HepG2 (cell line): ENCODE data around the gene ACTRT2. TPM values are rescaled to one million over a fixed set of nuclear protein-coding genes. Genes with fewer than 3 reads are reported as not detected.
A peak's percentile ranks its signal among the peaks of the same experiment; 100 is the strongest.

Source experiments
- ATAC-seq: fragments of 200-7000 bp; cut with Tn5 transposase; 3 replicates; pipeline ENCODE4 v1.9.1; 2020; ENCODE audit warnings: mild to moderate bottlenecking, moderate library complexity
- BruUV-seq: library from RNA; stranded (reverse); fragments of 400-500 nt; replicated peaks from 2 replicates; lab custom pipeline; 2021; lab: Mats Ljungman, UMichigan
- CTCF ChIA-PET: fragments of 300-600 bp; formaldehyde crosslinking; extraction: SDS; loops from one replicate; lab custom pipeline; 2021; ENCODE audit warnings: low total read pairs, inconsistent platforms, low intra/inter-chr PET ratio; lab: Yijun Ruan, JAX
- POLR2A ChIA-PET: fragments of 350-600 bp; sonication (Branson Sonifier 250); formaldehyde crosslinking; loops from one replicate; lab custom pipeline; 2020; ENCODE audit warnings: antibody characterized with exemption, inconsistent platforms; lab: Yijun Ruan, JAX
- DNase-seq: peaks from one replicate; pipeline ENCODE4 v3.0.0-alpha.2; 2015; ENCODE audit warnings: low spot score
- FAIRE-seq: peaks from 3 replicates; lab custom pipeline; 2011; peaks lifted over from hg19 to GRCh38; lab: Jason Lieb, UNC
- H2AFZ ChIP-seq: one replicate; pipeline ENCODE4 v1.6.1; 2011; ENCODE audit warnings: low read length, inconsistent platforms
- H3K27ac ChIP-seq: fragments of 300-600 bp; 3 replicates; pipeline ENCODE4 v1.8.0; 2011; ENCODE audit warnings: mixed run types, mild to moderate bottlenecking, mixed read lengths, low read length, inconsistent platforms; ENCODE audit not compliant: insufficient read depth; ENCODE audit errors: extremely low read length
- H3K27me3 ChIP-seq, 2 experiments: fragments of 200-600 bp in 1 of 2; 2 replicates in 1 of 2; 3 replicates in 1 of 2; pipeline versions ENCODE4 v1.6.0 to v1.8.0; 2011; ENCODE audit warnings: low read length in 2 of 2, mild to moderate bottlenecking in 2 of 2, moderate library complexity in 2 of 2, inconsistent platforms in 1 of 2; ENCODE audit not compliant: insufficient read depth in 2 of 2, control insufficient read depth in 1 of 2
- H3K36me3 ChIP-seq, 2 experiments: fragments of 200-600 bp in 1 of 2; replicated peaks in 1 of 2; 2 replicates in 1 of 2; 3 replicates in 1 of 2; pipeline versions ENCODE4 v1.5.1 to v1.8.0; 2011; ENCODE audit warnings: low read length in 2 of 2, inconsistent platforms in 1 of 2; ENCODE audit not compliant: insufficient read depth in 2 of 2, control insufficient read depth in 1 of 2
- H3K4me1 ChIP-seq: 2 replicates; pipeline ENCODE4 v1.5.1; 2012; ENCODE audit warnings: low read length, inconsistent platforms; ENCODE audit not compliant: insufficient read depth
- H3K4me2 ChIP-seq: 2 replicates; pipeline ENCODE4 v1.6.0; 2011; ENCODE audit warnings: low read depth, low read length, inconsistent platforms
- H3K4me3 ChIP-seq, 3 experiments: fragments of 200-600 bp in 1 of 3; sonication (generic), shearing (Covaris generic) in 1 of 3; replicated peaks in 1 of 3; 2 replicates each; pipeline ENCODE4 v1.5.1; 2011 to 2016; ENCODE audit warnings: low read length in 3 of 3, inconsistent platforms in 2 of 3, low read depth in 2 of 3, mild to moderate bottlenecking in 2 of 3, control low read depth in 1 of 3, mixed read lengths in 1 of 3; ENCODE audit not compliant: insufficient read depth in 1 of 3
- H3K79me2 ChIP-seq: one replicate; pipeline ENCODE4 v1.6.1; 2011; ENCODE audit warnings: low read length, inconsistent platforms; ENCODE audit not compliant: insufficient read depth
- H3K9ac ChIP-seq: 2 replicates; pipeline ENCODE4 v1.6.0; 2011; ENCODE audit warnings: mild to moderate bottlenecking, low read depth, low read length, inconsistent platforms; ENCODE audit not compliant: insufficient read depth
- H3K9me3 ChIP-seq: 2 replicates; pipeline ENCODE4 v1.5.1; 2012; ENCODE audit warnings: mild to moderate bottlenecking, low read length
- H4K20me1 ChIP-seq: 2 replicates; pipeline ENCODE4 v1.6.0; 2011; ENCODE audit warnings: inconsistent platforms, mild to moderate bottlenecking, low read length, moderate library complexity; ENCODE audit not compliant: insufficient read depth
- ARNTL ChIP-seq: sonication (generic); formaldehyde crosslinking; IDR thresholded peaks from 2 replicates; pipeline ENCODE4 v1.4.0; 2020; ENCODE audit warnings: mild to moderate bottlenecking, missing genetic modification reagents
- FOXJ3 ChIP-seq: sonication (generic); formaldehyde crosslinking; IDR thresholded peaks from 2 replicates; pipeline ENCODE4 v1.4.0; 2020; ENCODE audit warnings: missing genetic modification reagents, mild to moderate bottlenecking, borderline replicate concordance
- JUNB ChIP-seq: sonication (generic); formaldehyde crosslinking; IDR thresholded peaks from 2 replicates; pipeline ENCODE4 v1.8.0; 2022; ENCODE audit warnings: missing genetic modification reagents, mild to moderate bottlenecking, borderline replicate concordance
- ZNF768 ChIP-seq: sonication (generic); formaldehyde crosslinking; IDR thresholded peaks from 2 replicates; pipeline ENCODE4 v1.4.0; 2020; ENCODE audit warnings: missing genetic modification reagents
- WGBS: methylation state at CpG from one replicate; pipeline ENCODE4 v1.1.6; 2017; ENCODE audit warnings: low lambda C conversion rate; 5-methylcytosine and 5-hydroxymethylcytosine counted together
- in situ Hi-C: cut with HindIII; loops from 2 replicates; pipeline ENCODE4 v1.10.0; 2017; ENCODE audit warnings: low pct_unique_long_range_greater_than_20kb; ENCODE audit not compliant: extremely low pct_ligation_motif_present
- intact Hi-C: fragments of 100-400 bp; cut with micrococcal nuclease; formaldehyde crosslinking; loops from one replicate; pipeline ENCODE4 v1.10.0; 2022; ENCODE audit not compliant: unreplicated experiment
- polyA plus RNA-seq, 8 experiments: library from polyadenylated mRNA; depleted of rRNA in 3 of 8; stranded (reverse) in 7 of 8; unstranded in 1 of 8; fragments of >200 nt; fragmentation: Illumina TruSeq in 4 of 8; extraction: Trizol in 4 of 8; gene quantifications; 2 replicates each; pipeline versions ENCODE4 v1.2.1 to v1.2.3, GENCODE V29; 2011 to 2016; ENCODE audit warnings: low read depth in 4 of 8, missing spikeins in 1 of 8, mixed read lengths in 1 of 8; ENCODE audit not compliant: insufficient read depth in 1 of 8
- total RNA-seq, 5 experiments: library from RNA; depleted of rRNA; stranded (reverse); fragments of >200 nt; fragmentation: Illumina TruSeq; extraction: Trizol; gene quantifications; 2 replicates each; pipeline ENCODE4 v1.2.3, GENCODE V29; 2016; ENCODE audit warnings: low read depth in 1 of 5
- TF ChIP-seq, protein P1 (sequence below): sonication (generic); formaldehyde crosslinking; IDR thresholded peaks from 2 replicates; pipeline ENCODE4 v1.4.0; 2020; ENCODE audit warnings: missing genetic modification reagents
- TF ChIP-seq, protein P2 (sequence below): IDR thresholded peaks from 2 replicates; pipeline ENCODE4 v1.6.1; 2012; ENCODE audit warnings: low read length, improper control_type of control experiment
- TF ChIP-seq, protein P3 (sequence below): fragments of 450-650 bp; IDR thresholded peaks from 2 replicates; pipeline ENCODE4 v1.6.1; 2016
- TF ChIP-seq, protein P4 (sequence below): sonication (generic); formaldehyde crosslinking; IDR thresholded peaks from 2 replicates; pipeline ENCODE4 v1.4.0; 2020; ENCODE audit warnings: mild to moderate bottlenecking, missing genetic modification reagents, borderline replicate concordance

Gene ACTRT2
- total and polyA plus RNA-seq, 2 of the 13 experiments (the other 11 are each of a cell fraction or from before 2014, with no cell fraction given) = not detected

DNA sequence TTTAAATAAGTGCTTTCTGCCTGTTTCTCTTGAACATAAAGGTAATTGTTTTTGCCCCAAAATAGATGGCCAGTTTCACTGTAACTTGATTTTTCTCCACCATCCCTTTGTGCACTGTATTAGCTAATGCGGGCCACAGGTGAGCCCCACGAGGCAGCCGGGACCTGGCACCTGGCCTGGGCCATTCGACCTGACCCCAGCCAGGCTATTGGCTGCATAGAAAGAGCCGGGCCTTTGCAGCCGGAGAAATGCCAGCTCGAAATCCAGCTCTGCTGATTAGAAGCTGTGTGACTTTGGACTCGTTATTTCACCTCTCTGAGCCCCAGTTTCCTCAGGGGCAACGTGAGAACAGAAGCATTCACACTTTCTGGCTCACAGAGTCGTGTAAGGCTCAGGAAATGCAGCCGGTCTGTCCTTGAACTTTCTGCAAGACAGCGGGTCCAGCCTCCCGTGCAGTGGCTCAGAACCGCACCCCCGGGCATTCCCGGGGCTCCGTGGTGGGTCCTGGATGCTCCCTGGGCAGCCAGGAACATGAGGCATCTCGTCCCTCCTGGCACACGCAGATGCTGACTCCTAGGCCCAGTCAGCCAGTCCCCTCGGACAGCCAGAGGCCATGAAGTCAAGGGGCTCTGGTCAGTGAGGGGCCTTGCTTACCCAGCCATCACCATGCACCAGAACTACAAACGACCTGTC, 37.4 kb upstream of the ACTRT2 start:
- BruUV-seq = no TSS peak
- H3K9ac ChIP-seq = no peak overlapping the region
- H3K4me2 ChIP-seq = no peak overlapping the region
- intact Hi-C loops = no loop called here
- 0 out of 2 replicates have a peak, but pooled peaks have one; percentile 35 for TF ChIP-seq ZNF768 (CRISPR knock-in tag)
- TF ChIP-seq, protein P1, sequence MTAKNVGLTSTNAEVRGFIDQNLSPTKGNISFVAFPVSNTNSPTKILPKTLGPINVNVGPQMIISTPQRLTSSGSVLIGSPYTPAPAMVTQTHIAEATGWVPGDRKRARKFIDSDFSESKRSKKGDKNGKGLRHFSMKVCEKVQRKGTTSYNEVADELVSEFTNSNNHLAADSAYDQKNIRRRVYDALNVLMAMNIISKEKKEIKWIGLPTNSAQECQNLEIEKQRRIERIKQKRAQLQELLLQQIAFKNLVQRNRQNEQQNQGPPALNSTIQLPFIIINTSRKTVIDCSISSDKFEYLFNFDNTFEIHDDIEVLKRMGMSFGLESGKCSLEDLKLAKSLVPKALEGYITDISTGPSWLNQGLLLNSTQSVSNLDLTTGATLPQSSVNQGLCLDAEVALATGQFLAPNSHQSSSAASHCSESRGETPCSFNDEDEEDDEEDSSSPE (CRISPR knock-in tag) = no peak
- no peaks in the 10 kb centered on the region for H3K36me3 ChIP-seq
- in situ Hi-C loops = no loop called here
- H3K27ac ChIP-seq = no peak overlapping the region
- H4K20me1 ChIP-seq = no peaks in the 10 kb centered on the region
- ATAC-seq = no peak
- H2AFZ ChIP-seq = no peak overlapping the region
- WGBS = 17% methylated on average over 11 of the region's 21 CpGs
- no peaks in the 10 kb centered on the region for H3K79me2 ChIP-seq
- no peaks in the 10 kb centered on the region for H3K9me3 ChIP-seq
- FAIRE-seq = no peak
- ChIA-PET POLR2A (no interaction called here), CTCF (no interaction called here)
- H3K4me1 ChIP-seq = no peaks in the 10 kb centered on the region
- no peak for DNase-seq
- H3K27me3 ChIP-seq = peaks cover 7 to 47% of the 10 kb centered on the region in 2 experiments
- no peak overlapping the region for H3K4me3 ChIP-seq

DNA sequence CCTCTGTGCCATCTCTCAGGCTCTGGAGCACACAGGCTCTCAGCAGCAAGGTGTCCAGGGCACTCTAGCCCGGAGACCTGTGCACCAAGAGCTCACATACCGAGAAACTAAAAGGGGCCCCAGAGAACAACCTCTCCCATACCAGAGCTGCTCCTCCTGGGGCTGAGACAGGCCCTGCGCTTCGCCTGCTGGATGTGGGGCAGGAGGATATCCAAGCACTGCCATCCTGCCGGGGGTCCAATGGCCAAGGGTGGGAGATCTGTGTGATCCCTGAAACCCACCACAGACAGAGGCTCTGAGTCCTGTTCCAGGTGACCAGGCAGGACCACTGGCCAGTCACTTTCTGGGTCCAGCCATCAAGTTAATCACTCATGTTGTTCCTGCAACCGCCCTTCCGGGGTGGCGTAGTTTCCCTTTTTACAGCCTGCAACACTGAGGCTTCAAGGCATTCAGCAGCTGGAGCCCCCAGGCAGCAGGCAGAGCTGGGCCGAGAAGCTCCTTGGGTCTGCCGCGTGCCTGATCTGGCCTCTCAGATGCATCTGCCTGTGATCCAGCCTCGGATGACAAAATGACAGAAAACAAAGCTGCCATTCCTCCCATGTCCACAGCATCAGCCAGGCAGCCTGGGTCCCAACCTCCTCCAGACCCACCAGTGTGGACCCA, 36.7 kb upstream of the ACTRT2 start:
- no peak overlapping the region for H2AFZ ChIP-seq
- H3K36me3 ChIP-seq = no peaks in the 10 kb centered on the region
- ChIA-PET CTCF (no interaction called here), POLR2A (no interaction called here)
- ATAC-seq (no peak), DNase-seq (no peak), FAIRE-seq (no peak)
- in situ Hi-C loops (no loop called here), intact Hi-C loops (no loop called here)
- H4K20me1 ChIP-seq = no peaks in the 10 kb centered on the region
- H3K27ac ChIP-seq = no peak overlapping the region
- H3K9ac ChIP-seq = no peak overlapping the region
- no peaks in the 10 kb centered on the region for H3K4me1 ChIP-seq
- no peak overlapping the region for H3K4me3 ChIP-seq
- WGBS = 40% methylated on average over 2 of the region's 12 CpGs
- no peaks in the 10 kb centered on the region for H3K9me3 ChIP-seq
- no peaks in the 10 kb centered on the region for H3K79me2 ChIP-seq
- peaks cover 7 to 46% of the 10 kb centered on the region in 2 experiments for H3K27me3 ChIP-seq
- no TSS peak for BruUV-seq
- no peak overlapping the region for H3K4me2 ChIP-seq
- TF ChIP-seq, protein P2, sequence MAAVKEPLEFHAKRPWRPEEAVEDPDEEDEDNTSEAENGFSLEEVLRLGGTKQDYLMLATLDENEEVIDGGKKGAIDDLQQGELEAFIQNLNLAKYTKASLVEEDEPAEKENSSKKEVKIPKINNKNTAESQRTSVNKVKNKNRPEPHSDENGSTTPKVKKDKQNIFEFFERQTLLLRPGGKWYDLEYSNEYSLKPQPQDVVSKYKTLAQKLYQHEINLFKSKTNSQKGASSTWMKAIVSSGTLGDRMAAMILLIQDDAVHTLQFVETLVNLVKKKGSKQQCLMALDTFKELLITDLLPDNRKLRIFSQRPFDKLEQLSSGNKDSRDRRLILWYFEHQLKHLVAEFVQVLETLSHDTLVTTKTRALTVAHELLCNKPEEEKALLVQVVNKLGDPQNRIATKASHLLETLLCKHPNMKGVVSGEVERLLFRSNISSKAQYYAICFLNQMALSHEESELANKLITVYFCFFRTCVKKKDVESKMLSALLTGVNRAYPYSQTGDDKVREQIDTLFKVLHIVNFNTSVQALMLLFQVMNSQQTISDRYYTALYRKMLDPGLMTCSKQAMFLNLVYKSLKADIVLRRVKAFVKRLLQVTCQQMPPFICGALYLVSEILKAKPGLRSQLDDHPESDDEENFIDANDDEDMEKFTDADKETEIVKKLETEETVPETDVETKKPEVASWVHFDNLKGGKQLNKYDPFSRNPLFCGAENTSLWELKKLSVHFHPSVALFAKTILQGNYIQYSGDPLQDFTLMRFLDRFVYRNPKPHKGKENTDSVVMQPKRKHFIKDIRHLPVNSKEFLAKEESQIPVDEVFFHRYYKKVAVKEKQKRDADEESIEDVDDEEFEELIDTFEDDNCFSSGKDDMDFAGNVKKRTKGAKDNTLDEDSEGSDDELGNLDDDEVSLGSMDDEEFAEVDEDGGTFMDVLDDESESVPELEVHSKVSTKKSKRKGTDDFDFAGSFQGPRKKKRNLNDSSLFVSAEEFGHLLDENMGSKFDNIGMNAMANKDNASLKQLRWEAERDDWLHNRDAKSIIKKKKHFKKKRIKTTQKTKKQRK = no peak
- TF ChIP-seq, protein P3, sequence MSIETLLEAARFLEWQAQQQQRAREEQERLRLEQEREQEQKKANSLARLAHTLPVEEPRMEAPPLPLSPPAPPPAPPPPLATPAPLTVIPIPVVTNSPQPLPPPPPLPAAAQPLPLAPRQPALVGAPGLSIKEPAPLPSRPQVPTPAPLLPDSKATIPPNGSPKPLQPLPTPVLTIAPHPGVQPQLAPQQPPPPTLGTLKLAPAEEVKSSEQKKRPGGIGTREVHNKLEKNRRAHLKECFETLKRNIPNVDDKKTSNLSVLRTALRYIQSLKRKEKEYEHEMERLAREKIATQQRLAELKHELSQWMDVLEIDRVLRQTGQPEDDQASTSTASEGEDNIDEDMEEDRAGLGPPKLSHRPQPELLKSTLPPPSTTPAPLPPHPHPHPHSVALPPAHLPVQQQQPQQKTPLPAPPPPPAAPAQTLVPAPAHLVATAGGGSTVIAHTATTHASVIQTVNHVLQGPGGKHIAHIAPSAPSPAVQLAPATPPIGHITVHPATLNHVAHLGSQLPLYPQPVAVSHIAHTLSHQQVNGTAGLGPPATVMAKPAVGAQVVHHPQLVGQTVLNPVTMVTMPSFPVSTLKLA = no peak
- no peak for TF ChIP-seq FOXJ3 (CRISPR knock-in tag)
- no peak for TF ChIP-seq ARNTL
- TF ChIP-seq, protein P4, sequence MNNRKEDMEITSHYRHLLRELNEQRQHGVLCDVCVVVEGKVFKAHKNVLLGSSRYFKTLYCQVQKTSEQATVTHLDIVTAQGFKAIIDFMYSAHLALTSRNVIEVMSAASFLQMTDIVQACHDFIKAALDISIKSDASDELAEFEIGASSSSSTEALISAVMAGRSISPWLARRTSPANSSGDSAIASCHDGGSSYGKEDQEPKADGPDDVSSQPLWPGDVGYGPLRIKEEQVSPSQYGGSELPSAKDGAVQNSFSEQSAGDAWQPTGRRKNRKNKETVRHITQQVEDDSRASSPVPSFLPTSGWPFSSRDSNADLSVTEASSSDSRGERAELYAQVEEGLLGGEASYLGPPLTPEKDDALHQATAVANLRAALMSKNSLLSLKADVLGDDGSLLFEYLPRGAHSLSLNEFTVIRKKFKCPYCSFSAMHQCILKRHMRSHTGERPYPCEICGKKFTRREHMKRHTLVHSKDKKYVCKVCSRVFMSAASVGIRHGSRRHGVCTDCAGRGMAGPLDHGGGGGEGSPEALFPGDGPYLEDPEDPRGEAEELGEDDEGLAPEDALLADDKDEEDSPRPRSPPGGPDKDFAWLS (CRISPR knock-in tag) = no peak
- no peak for TF ChIP-seq JUNB (CRISPR knock-in tag)
